ENCODE measurements around the gene AP3B1.
"Not testable (repeated sequence)": the region's sequence is repeated elsewhere in the genome, so short reads cannot be mapped to it uniquely, and the experiment has no call there.

Gene AP3B1

DNA sequence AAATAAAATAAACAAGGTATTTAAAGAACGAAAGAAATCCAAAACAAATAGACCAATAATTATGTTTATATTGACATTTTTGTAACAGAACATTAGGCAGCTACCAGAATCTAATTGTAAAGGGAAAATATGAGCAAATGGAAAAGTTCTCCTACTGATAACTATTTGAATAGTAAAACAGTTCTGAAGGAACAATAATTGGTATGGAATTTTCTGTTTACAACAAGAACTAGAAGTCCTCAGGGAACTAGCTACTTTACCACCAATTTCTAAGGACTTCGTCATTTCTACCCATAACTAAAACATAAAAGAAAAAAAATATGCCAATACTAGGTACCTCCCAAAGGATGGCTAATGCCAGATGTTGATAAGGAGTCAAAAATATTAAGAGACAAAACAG, 58.5 kb downstream of the AP3B1 start:
- DNase-seq = no peak

DNA sequence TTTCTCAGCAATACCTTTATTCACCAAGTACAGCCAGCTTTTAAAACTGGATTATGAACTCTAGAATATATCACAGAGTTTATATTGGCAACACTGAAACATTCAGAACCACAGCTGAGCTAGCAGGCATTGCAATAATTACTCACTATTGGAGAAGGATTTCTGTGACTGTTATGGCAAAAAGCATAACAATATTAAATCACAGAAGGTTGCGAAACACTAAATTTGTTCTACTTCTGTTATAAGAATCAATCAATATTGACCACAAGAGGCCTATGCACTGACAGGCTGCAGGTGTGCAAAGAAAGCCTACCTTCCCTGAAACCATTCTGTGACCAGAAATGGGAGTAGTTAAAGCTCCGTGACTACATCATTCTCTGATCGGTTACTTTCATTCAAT, 59.2 kb downstream of the AP3B1 start:
- DNase-seq = no peak

DNA sequence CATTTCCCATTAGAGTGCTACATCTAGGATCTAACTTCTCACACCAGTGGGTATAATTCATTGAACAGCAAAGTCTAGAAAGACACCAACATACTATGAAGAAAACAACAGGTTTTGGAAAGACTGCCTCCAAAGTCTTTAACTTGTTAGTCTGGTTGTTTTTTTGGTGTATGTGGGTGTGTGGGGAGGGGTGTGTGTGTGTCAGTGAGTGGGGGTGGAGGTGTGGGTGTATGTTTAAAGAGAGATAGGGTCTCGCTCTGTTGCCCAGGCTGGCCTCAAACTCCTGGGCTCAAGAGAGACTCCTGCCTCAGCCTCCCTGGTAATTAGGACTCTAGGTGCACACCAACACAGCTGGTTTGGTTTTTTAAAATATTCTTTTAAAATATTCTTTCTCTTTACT, 59.7 kb downstream of the AP3B1 start:
- no peak for DNase-seq

DNA sequence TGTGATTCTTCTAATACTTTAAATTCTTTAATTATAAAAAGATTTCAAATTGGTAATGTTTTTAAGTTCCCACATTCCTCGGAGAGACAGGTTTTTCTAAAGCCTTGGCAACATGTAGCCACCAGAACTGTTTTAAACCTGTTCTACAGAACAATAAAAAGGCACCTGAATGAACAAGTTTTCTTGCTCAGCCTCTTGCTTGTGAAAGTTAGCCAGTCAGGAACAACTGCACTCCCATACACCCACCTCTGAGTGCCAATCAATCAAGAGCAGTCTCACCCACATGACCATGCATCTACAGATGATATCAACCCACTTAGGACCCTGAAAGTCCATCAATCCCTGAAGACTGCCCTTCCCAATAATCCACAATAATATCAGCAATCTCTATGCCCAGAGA, 62.3 kb downstream of the AP3B1 start:
- no peak for DNase-seq

DNA sequence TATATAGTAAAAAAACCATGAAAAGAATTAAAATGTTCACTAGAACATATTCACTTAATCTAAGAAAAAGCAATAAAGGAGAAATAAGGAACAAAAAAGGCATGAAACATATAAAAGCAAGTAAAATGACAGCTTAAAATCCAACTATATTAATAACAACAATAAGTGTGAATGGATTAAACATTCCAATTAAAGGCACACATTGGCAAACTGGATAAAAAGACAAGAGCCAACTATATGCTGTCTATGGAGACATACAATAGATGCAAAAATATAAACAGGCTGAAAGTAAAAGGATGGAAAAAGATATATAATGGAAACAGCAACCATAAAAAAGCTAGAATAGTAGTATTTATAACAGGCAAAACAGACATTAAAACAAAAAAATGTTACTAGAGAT, 70.1 kb downstream of the AP3B1 start:
- no peak for DNase-seq

DNA sequence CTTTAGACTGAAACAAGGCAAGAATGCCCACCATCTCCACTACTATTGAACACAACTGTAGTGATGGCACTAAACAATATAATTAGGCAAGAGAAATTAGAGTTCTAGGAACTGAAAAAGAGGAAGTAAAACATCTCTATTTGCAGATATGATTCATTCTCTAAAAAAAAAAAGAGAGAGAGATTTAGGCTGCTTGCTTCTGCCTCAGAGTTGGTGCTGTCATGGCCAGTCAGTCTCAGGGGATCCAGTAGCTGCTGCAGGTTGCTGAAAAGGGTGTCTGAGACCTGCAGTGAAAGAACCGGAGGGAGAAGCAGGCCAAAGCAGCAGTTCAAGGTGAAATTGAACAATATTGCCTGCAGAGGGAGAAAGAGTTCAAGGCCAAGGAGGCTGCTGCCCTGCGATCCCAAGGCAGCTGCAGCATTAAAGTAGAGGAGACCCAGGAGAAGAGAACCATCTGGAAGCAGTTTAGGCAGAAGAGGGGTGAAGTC, 72.5 kb downstream of the AP3B1 start:
- DNase-seq = no peak

DNA sequence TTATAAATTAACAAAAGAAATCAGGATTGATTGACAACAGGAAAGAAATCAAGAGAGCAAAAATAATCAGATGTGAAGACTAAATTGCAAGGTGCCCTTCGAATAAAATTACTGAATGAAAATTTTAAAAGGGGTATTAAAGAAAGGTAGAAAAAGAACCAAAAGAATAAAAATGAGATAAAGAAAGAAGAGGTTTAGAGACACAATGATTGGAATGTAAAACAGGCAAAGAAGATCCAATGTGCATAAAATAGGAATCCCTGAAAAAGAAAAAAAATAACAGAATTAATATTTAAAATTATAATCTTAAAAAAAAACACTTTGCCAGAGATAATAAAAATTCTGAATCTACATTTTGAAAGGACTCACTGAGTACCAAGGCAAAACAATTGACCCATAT, 73.0 kb downstream of the AP3B1 start:
- no peak for DNase-seq

DNA sequence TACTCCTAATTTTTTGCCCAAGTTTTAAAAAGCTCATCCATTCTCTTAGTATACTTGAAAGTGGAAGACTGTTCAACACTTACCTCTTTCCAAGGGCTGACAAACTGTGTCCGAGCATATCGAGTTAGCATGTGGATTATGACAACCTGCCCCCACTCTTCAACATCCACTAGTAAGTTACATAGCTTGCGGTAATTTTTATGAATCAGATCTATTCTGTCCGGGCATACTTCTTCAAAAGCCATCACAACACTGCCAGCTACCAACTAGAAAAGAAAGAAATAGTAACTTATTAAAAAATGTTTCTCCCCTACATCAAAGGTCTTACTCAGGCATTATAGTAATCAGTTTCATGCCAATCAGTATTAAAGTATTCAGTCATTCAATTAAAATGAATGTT, 78.5 kb downstream of the AP3B1 start:
- DNase-seq = no peak

DNA sequence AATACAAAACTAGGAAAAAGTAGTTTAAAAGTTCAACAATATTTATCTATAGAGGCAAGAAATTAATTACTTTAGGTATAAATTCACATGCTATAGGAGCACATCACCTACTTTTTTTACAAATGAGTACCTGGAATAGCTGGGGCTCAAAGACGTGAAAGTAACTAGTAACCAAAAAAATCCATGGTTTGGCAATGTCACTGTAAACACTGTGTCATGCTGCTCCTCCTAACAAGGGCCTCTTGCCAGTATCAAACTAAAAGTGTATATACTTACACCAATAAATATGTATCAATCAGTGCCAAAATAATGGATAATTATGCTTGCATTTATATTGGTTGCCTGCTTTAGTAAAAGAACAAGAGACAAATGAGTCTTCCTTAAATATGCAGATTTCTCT, 78.9 kb downstream of the AP3B1 start:
- DNase-seq = no peak

DNA sequence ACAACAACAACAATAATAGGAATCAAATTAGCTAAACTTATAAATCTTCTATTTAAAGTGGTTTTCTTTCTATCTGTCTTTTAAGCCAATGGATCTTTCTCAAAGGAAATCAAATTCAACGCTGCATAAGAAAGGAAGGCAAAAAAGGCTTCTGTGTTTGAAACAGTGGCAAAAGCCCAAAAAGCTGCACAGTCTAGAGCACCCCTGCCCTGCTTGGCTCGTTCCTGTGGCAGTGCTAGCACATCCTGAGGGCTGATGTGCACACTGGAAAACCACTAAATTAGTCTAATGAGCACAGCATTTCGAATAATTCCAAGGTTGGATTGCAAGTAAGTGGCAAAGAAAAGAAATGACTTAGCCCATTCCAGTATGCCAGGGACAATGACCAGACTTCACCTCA, 80.7 kb downstream of the AP3B1 start:
- DNase-seq = no peak

DNA sequence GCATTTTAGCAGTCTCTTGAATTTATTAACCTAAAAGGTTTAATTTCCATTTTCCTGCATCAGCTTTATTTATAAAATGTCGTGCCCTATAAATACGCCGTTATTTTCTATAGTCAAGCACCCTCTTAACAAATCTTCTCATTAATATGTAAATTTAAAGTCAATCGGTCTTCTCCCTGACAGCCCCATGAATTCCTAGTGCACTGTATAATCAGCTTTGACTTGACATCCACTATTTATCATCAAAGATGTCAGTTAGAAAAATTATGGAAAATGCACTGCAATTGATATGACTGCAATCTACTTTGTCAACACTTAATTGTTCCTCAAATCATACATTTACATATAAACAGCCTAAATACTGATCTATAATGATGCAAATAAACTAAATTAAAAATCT, 83.4 kb downstream of the AP3B1 start:
- no peak for DNase-seq

DNA sequence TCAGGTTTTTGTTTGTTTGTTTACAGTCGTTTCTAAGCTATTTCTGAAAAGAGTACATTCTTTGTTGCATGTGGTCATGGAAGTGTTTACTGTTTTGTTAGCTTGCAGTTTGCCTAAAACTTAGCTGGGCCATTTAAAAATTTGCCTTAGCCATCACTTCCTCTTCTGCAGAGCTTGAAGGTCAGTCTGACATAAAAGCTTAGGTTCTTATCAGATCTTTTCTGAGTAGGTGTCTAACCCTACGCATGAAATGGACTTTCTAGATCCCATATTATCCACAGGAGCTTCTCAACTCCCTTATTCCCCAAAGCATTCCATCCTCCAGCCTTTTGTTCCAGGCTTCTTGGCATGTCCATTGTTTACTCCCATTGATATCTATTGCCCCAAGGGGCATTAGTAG, 90.3 kb downstream of the AP3B1 start:
- no peak for DNase-seq

DNA sequence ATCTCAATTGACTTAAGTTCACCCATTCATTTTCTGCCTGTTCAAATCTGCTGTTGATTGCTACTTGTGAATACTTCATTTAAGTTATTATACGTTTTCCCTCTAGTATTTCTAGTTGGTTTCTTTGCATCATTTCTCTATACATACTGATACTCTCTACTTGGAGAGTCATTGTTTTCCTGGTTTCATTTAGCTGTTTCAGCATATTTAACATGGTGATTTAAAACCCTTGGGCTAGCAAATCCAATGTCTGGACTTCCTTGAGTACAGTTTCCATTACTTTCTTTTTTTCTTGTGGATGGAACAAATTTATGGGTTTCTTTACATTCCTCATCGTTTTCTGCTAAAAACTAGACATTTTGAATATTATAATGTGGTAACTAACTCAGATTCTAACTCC, 90.7 kb downstream of the AP3B1 start:
- DNase-seq = no peak

DNA sequence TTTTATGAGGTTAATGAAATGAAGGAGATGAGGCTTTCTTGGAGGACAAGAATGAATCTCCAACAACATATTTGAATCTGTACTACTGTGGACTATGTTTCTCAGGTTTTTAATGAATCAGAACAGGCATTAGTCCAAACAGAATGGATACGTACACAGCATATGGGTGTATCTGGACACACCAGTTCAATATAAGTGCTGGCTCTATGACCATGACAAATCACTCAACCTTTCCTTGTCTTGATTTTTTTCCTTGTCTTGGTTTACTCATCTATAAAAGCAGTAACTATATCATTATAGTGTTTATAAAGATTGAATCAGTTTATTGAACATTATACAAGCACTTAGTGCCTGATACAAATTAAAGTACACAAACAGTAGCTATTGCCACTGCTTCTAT, 104.1 kb downstream of the AP3B1 start:
- DNase-seq = no peak

DNA sequence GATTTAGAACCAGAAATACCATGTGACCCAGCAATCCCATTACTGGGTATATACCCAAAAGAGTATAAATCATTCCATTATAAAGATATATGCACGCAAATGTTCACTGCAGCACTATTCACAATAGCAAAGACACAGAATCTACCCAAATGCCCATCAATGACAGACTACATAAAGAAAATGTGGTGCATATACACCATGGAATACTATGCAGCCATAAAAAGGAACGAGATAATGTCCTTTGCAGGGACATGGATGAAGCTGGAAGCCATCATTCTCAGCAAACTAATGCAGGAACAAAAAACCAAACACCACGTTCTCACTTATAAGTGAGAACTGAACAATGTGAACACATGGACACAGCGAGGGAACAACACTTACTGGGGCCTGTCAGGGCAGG, 105.8 kb downstream of the AP3B1 start:
- not testable (repeated sequence) for DNase-seq

DNA sequence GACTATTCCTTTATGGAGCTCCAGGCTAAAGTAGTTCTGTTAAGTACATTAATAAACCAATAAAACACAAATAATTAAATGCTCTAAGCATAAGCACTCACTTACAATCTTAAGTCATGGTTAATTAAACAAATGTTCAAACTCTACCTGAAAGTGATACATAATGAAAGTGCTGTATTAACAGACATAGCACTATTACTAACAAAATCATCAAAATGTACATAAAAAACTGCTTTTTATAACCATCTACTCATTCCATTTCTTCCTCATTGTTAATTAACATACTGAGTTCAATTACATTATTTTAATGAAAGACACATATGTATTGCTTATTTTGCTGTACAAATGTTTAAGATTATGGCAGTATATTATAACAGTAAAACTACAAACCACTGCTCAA, 107.3 kb downstream of the AP3B1 start:
- no peak for DNase-seq

DNA sequence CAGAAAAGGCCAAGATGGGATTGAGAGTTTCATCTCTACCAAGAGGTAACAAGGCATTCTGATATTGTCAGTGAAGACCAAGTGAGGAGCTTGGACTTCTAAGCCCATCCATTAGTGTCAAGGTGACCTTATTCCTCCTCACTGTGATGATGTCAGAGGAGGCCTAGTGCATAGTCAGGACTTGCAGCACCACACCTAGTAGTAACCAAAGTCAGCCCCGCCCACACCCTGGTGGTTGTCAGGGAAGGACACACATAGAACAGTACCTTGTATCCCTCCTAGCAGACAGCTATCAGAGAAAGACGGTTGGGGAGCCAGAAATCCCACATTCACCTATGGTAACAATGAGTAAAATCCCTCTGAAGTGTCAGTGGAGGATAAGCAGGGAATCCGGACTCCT, 111.7 kb downstream of the AP3B1 start:
- no peak for DNase-seq

DNA sequence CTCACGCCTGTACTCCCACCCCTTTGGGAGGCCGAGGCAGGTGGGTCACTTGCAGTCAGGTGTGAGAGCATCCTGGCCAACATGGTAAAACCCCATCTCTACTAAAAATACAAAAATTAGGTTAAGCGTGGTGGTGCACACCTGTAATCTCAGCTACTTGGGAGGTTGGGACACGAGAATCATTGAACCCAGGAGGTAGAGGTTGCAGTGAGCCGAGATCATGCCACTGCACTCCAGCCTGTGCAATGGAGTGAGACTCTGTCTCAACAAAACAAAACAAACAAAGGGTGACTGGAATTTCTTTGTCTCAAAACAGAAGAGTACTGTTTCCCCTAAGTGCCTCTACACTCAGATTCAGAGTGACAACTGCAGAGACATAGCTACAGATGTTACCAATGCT, 116.1 kb downstream of the AP3B1 start:
- DNase-seq = no peak

DNA sequence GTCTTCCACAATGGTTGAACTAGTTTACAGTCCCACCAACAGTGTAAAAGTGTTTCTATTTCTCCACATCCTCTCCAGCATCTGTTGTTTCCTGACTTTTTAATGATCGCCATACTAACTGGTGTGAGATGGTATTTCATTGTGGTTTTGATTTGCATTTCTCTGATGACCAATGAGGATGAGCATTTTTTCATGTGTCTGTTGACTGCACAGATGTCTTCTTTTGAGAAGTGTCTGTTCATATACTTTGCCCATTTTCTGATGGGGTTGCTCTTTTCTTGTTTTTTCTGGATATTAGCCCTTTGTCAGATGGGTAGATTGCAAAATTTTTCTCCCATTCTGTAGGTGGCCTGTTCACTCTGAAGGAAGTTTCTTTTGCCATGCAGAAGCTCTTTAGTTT, 124.2 kb downstream of the AP3B1 start:
- DNase-seq = not testable (repeated sequence)

DNA sequence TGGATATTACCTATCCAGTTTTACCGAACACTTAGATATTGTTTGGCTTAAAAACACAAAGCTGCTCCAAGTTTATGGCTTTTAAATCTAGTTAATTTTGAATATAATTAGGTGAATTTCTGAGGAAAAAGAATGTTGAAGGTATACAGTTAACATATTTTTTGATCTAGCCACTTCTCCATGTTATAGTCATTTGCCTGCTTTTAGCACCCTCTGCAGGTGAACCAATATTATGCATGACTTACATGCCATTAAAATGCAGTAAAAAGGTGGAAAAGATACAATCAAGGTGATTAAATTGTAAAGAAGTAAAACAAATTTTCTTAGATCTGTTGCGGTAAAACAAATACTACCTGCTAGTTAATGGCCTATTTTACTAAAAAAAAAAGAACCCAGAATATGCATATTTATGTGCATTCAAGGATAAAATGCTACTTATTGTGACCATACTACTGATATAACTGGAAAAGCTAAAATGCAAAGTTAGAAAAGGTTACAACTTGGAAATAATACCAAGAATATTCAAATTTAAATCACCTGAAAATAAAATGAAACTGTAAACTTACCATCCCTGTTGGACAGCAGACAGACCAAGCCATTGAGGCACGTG, 132.1 kb downstream of the AP3B1 start:
- DNase-seq = no peak

DNA sequence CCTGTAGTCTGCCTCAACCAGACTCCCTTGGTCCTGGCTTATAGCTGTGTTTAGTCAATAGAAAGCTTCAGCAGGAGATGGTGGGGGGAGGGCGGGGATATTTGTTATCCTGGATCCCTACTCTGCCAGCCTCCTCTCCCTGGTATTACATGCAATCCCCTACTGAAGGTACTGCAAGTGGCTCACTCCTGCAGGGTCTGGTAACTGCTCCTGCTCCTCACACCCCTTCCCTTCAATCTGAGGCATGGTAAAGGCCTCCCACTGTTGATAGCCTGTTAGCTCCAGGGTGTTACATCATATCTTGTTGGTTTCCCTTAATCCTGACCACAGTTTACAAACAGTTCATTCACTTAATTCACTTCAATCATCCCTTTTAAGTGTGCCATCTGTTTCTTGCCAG, 137.5 kb downstream of the AP3B1 start:
- no peak for DNase-seq

DNA sequence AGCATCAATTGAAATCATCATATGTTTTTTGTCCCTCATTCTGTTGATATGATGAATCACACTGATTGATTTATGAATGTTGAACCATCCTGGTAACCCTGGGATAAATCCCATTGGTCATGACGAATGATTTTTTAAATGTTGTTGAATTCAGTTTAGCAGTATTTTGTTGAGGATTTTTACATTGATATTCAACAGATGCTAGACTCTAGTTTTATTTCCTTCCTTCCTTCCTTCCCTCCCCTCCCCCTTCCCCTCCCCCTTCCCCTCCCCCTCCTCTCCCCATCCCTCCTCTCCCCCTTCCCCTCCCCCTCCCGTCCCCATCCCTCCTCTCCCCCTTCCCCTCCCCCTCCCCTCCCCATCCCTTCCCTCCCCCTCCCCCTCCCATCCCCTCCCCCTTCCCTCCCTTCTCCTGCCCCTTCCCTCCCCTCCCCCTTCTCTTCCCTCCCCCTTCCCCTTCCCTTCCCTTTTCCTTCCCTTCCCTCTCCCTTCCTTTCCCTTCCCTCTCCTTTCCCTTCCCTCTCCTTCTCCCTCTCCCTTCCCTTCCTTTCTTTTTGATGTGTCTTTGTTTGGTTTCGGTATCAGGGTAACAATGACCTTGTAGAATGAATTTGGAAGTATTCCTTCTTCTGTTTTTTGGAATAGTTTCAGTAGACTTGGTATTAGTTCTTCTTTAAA, 142.8 kb downstream of the AP3B1 start:
- DNase-seq = no peak

DNA sequence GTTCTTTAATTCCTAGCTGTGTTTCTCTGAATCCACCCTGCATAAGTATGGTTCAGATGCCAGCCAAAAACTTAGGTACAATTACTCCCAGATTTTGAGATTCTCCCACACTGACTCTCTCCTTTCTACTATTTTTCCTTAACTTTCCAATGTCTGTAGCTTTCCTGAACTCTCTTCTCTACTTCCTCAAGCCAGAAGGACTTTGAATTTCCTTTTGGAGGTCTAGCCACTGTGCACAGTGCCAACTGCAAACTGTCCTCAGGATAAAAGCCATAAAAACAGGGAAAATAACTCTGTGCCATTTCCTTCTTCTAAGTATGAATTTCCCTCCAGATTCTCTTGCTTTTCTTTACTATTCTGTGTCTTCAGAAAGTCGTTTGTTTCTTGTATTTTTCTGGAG, 157.2 kb downstream of the AP3B1 start:
- DNase-seq = no peak

DNA sequence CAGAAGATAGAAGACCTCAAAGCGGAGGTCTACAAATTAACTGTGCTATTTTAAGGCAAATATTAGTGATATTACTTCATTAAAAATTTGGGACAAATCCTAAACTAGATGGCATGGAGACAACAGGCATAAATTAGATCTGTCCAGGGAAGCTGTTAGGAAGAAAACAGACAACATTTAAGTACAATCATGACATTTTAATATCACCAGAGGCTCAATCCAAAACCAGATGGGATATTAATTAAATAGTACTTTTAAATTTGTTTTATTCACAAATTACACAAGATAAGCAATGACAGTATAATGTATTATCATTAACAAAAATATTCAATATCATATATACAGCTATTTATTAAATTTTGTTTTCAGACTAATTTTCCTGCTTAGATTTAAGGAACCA, 161.1 kb downstream of the AP3B1 start:
- no peak for DNase-seq

DNA sequence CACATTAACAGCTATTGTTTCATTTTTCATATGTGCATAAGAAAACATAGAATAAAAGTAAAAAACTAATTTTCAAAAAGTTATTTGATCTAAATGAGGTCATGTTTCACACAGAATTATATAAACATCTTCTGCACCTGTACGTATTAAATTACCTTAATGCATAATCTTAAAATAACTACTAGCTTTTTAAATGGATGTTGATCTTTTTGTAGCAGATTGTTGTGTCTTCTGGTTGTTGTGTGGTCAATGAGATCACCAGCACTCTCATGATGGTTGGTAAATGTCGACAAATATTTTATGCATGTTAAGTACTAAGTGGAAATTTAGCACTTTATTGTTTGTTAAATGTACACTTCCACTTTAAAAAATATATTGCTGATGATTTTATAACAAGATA, 162.0 kb downstream of the AP3B1 start:
- no peak for DNase-seq
